MCF 10A (cell line): ENCODE results near the gene MS4A4E. TPM values are rescaled to one million over a fixed set of nuclear protein-coding genes. Genes with fewer than 3 reads are reported as not detected.
"Not testable (repeated sequence)": the region's sequence is repeated elsewhere in the genome, so short reads cannot be mapped to it uniquely, and the experiment has no call there.

Source experiments
- BruUV-seq: library from RNA; stranded (reverse); fragments of 400-500 nt; replicated peaks from 2 replicates; lab custom pipeline; 2021; lab: Mats Ljungman, UMichigan
- CTCF ChIA-PET: fragments of 300-600 bp; sonication (Branson Sonifier 250); formaldehyde crosslinking; extraction: SDS; loops from one replicate; lab custom pipeline; 2021; ENCODE audit warnings: antibody characterized with exemption, inconsistent platforms; lab: Yijun Ruan, JAX
- POLR2A ChIA-PET: fragments of 300-600, 350-650 bp; sonication (Branson Sonifier 250); formaldehyde crosslinking; extraction: SDS; loops from one replicate; lab custom pipeline; 2020; ENCODE audit warnings: antibody characterized with exemption, inconsistent platforms; lab: Yijun Ruan, JAX
- DNase-seq: peaks from one replicate; pipeline ENCODE4 v3.0.0-alpha.2; 2018; ENCODE audit not compliant: unreplicated experiment
- H3K27ac Mint-ChIP-seq: one replicate; pipeline ENCODE4 v1.8.0; 2022; ENCODE audit warnings: mild to moderate bottlenecking, low read depth, mixed read lengths; ENCODE audit not compliant: unreplicated experiment
- H3K27me3 Mint-ChIP-seq: one replicate; pipeline ENCODE4 v1.8.0; 2022; ENCODE audit warnings: mixed read lengths; ENCODE audit not compliant: insufficient read depth, unreplicated experiment
- H3K36me3 Mint-ChIP-seq: one replicate; pipeline ENCODE4 v1.8.0; 2022; ENCODE audit warnings: mild to moderate bottlenecking, moderate library complexity, mixed read lengths; ENCODE audit not compliant: insufficient read depth, unreplicated experiment
- H3K4me1 Mint-ChIP-seq: one replicate; pipeline ENCODE4 v1.8.0; 2022; ENCODE audit warnings: mixed read lengths; ENCODE audit not compliant: insufficient read depth, unreplicated experiment
- H3K4me3 Mint-ChIP-seq: one replicate; pipeline ENCODE4 v1.8.0; 2022; ENCODE audit warnings: mild to moderate bottlenecking, moderate library complexity, mixed read lengths; ENCODE audit not compliant: unreplicated experiment
- H3K9me3 Mint-ChIP-seq: one replicate; pipeline ENCODE4 v1.8.0; 2022; ENCODE audit warnings: mixed read lengths; ENCODE audit not compliant: unreplicated experiment
- CTCF ChIP-seq: fragments of 200-600 bp; IDR thresholded peaks from one replicate; pipeline ENCODE4 v1.8.0; 2022; ENCODE audit warnings: antibody characterized with exemption, mild to moderate bottlenecking; ENCODE audit not compliant: unreplicated experiment
- intact Hi-C: fragments of 100-400 bp; cut with micrococcal nuclease; formaldehyde crosslinking; loops from 2 replicates; pipeline ENCODE4 v1.14.1; 2022
- total RNA-seq: library from RNA; stranded (reverse); gene quantifications from 2 replicates; pipeline ENCODE4 v1.2.3, GENCODE V29; 2022

Gene MS4A4E
- total RNA-seq, 1 experiment from 2014 or later: not detected

- POLR2A ChIA-PET: interaction anchor here (0.7 to 0.9 kb wide), 3 partner anchors 26 to 55 kb away, joined by 3 read pairs; no protein-coding TSS in a partner anchor
- no peaks in the 10 kb centered on the region for H3K36me3 Mint-ChIP-seq
Measured at GRCh38 chr11:60195923-60196368, 47.0 kb downstream of the MS4A4E start.

GRCh38 chr11:60194511-60194910, 48.4 kb downstream of the MS4A4E start:
- Mint-ChIP-seq H3K36me3 (no peaks in the 10 kb centered on the region), H3K27me3 (peaks cover 11% of the 10 kb centered on the region), H3K4me1 (peaks cover 6% of the 10 kb centered on the region), H3K4me3 (no peak overlapping the region), H3K27ac (no peak overlapping the region), H3K9me3 (no peaks in the 10 kb centered on the region)
- POLR2A ChIA-PET: no interaction called here
- intact Hi-C loops: no loop called here
- no peak for DNase-seq
- no TSS peak for BruUV-seq
- TF ChIP-seq CTCF: no peak
- CTCF ChIA-PET: interaction anchor here (0.6 to 5.8 kb wide), 7 partner anchors 11 to 584 kb away, joined by 3 to 35 read pairs (median 5); partner anchors contain the start of gene MS4A6A

More at GRCh38 chr11:60195923-60196368, 47.0 kb downstream of the MS4A4E start:
- CTCF ChIA-PET: interaction anchor here (0.6 to 5.8 kb wide), 5 partner anchors 13 to 635 kb away, joined by 3 to 35 read pairs (median 4); partner anchors contain the start of gene MS4A6A
- no TSS peak for BruUV-seq
- no peak for DNase-seq
- H3K4me3 Mint-ChIP-seq: no peak overlapping the region
- no peaks in the 10 kb centered on the region for H3K9me3 Mint-ChIP-seq
- no peak overlapping the region for H3K27ac Mint-ChIP-seq
- peaks cover 6% of the 10 kb centered on the region for H3K4me1 Mint-ChIP-seq
- TF ChIP-seq CTCF: no peak
- intact Hi-C loops: no loop called here
- peaks cover 11% of the 10 kb centered on the region for H3K27me3 Mint-ChIP-seq

GRCh38 chr11:60193687-60194433, 49.1 kb downstream of the MS4A4E start:
- TF ChIP-seq CTCF: peak; percentile 85
- peaks cover 11% of the 10 kb centered on the region for H3K27me3 Mint-ChIP-seq
- ChIA-PET POLR2A (no interaction called here), CTCF (interaction anchor here (0.6 to 5.8 kb wide), 9 partner anchors 11 to 982 kb away, joined by 3 to 35 read pairs (median 4); partner anchors contain the start of gene MS4A6A)
- no TSS peak for BruUV-seq
- no peak overlapping the region for H3K27ac Mint-ChIP-seq
- H3K9me3 Mint-ChIP-seq: no peaks in the 10 kb centered on the region
- peak; percentile 82 for DNase-seq
- intact Hi-C loops: loop anchor here (1.0 kb wide), 3 partner anchors 25 to 371 kb away; no protein-coding TSS in a partner anchor
- H3K36me3 Mint-ChIP-seq: no peaks in the 10 kb centered on the region
- no peak overlapping the region for H3K4me3 Mint-ChIP-seq
- H3K4me1 Mint-ChIP-seq: peaks cover 6% of the 10 kb centered on the region

GRCh38 chr11:60192564-60192963, 50.4 kb downstream of the MS4A4E start:
- POLR2A ChIA-PET, BruUV-seq: not testable (repeated sequence)

GRCh38 chr11:60188481-60188880, 54.5 kb downstream of the MS4A4E start:
- H3K9me3 Mint-ChIP-seq, DNase-seq, H3K4me1 Mint-ChIP-seq, H3K27ac Mint-ChIP-seq, intact Hi-C loops, H3K27me3 Mint-ChIP-seq, BruUV-seq, H3K36me3 Mint-ChIP-seq, H3K4me3 Mint-ChIP-seq: not testable (repeated sequence)
- POLR2A ChIA-PET: interaction anchor here (0.6 kb wide), 1 partner anchor 100 kb away, joined by 4 read pairs; no protein-coding TSS in a partner anchor
- CTCF ChIA-PET: interaction anchor here (0.6 kb wide), 2 partner anchors 415 to 751 kb away, joined by 3 to 5 read pairs; no protein-coding TSS in a partner anchor

More at GRCh38 chr11:60192564-60192963, 50.4 kb downstream of the MS4A4E start:
- H3K36me3 Mint-ChIP-seq, H3K27ac Mint-ChIP-seq, intact Hi-C loops, H3K27me3 Mint-ChIP-seq, H3K9me3 Mint-ChIP-seq, DNase-seq, H3K4me3 Mint-ChIP-seq, H3K4me1 Mint-ChIP-seq: not testable (repeated sequence)
- CTCF ChIA-PET: interaction anchor here (0.6 to 5.8 kb wide), 10 partner anchors 9 to 383 kb away, joined by 3 to 35 read pairs (median 4); partner anchors contain the start of gene MS4A6A

GRCh38 chr11:60186128-60186527, 56.8 kb downstream of the MS4A4E start:
- H3K4me3 Mint-ChIP-seq, H3K9me3 Mint-ChIP-seq, H3K36me3 Mint-ChIP-seq, intact Hi-C loops, DNase-seq, POLR2A ChIA-PET, H3K4me1 Mint-ChIP-seq, BruUV-seq, CTCF ChIA-PET, H3K27ac Mint-ChIP-seq, H3K27me3 Mint-ChIP-seq: not testable (repeated sequence)
